LoVo (cell line): ENCODE measurements around the gene SYT9.

ENCODE experiments used
- DNase-seq: peaks from one replicate; pipeline ENCODE4 v3.0.0-alpha.2; 2016; ENCODE audit warnings: low spot score

SYT9 gene, protein sequence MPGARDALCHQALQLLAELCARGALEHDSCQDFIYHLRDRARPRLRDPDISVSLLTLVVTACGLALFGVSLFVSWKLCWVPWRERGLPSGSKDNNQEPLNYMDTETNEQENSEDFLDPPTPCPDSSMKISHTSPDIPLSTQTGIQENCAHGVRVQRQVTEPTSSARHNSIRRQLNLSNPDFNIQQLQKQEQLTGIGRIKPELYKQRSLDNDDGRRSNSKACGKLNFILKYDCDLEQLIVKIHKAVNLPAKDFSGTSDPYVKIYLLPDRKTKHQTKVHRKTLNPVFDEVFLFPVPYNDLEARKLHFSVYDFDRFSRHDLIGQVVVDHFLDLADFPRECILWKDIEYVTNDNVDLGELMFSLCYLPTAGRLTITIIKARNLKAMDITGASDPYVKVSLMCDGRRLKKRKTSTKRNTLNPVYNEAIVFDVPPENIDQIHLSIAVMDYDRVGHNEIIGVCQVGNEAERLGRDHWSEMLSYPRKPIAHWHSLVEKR

GRCh38 chr11:7251836-7252682 is at the start of gene SYT9:
SYT9 (plus strand) TSS chr11:7251904; CDS start chr11:7252187, 283 bp downstream.
- no peak for DNase-seq

DNA sequence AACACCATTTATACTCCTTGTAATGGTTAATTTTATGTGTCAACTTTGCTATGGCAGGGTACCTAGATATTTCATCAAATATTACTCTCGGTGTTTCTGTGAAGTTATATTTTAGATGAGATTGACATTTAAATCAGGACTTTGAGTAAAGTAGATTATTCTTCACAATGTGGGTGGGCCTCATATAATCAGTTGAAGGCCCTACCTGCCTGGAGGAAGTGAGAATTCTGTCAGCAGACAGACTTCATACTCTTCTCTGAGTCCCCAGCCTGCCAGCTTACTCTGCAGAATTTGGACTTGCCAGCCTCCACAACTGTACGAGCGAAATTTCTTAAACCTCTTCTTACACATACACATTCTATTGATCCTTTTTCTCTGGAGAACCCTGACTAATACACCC is 49.3 kb upstream of the SYT9 start:
- no peak for DNase-seq

- DNase-seq, result no peak
Observed at GRCh38 chr11:7204778-7205177, 46.9 kb upstream of the SYT9 start.

- no peak for DNase-seq
Observed at GRCh38 chr11:7208391-7208790, 43.3 kb upstream of the SYT9 start.

DNA sequence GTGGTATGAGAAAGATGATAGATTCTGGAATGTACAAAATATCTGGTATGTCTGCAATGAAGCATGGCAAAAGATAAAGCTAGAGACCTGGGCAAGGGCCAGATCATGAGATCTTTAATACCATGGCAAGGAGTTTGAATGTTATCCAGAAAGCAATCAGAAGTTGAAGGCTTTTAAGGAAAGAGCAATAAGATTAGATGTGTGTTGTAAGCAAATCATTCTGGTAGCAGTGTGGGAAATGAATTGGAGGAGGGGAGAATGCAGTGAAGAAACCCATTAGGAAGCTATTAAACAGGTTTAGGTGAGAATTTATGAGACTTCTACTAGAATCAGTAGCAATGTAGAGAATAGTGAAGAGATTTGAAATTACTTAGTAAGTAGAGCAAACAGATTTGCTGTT is 32.2 kb upstream of the SYT9 start:
- DNase-seq, result no peak

DNA sequence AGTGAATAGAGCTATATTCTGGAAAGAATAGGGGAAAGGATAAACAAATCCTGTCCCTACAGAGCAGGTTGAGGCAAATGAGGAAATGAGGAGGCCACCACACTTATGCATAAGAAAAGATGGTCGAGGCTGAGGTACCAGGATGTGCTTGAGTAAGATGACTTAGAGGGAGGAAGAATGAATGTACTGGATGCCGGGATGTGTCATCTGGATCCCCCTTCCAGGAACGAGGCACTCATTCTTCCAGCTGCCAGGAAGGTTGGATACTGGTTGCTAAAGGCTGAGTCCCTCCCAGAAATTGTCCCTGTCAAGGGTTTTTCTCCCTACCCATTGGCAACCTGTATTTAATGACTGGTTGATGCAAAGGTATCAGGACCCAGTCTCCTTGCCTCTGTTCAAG is 31.1 kb upstream of the SYT9 start:
- DNase-seq, result no peak

DNA sequence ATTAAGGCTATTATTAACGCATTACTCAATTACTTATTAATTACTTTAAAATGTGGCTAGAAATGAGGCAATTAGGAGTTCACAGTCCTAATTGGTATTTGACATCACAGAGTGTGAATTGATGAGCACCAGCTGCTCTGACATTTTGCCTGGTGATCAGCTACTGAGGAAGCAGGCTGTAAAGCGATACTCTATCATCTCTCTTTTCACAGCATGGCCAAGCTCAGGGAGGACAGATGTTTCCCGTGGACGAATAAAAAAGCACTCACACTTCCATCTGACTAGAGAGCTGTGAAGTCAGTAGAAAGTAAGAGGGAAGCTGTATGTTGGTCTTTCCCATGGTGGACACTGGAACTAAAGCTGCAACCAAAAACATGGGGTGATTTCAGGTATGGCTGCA is 29.1 kb upstream of the SYT9 start:
- no peak for DNase-seq

GRCh38 chr11:7239877-7240276 is 11.8 kb upstream of the SYT9 start:
- no peak for DNase-seq

GRCh38 chr11:7245341-7245740 is 6.4 kb upstream of the SYT9 start:
- no peak for DNase-seq

- no peak for DNase-seq
Observed at GRCh38 chr11:7246179-7246578, 5.5 kb upstream of the SYT9 start.

DNA sequence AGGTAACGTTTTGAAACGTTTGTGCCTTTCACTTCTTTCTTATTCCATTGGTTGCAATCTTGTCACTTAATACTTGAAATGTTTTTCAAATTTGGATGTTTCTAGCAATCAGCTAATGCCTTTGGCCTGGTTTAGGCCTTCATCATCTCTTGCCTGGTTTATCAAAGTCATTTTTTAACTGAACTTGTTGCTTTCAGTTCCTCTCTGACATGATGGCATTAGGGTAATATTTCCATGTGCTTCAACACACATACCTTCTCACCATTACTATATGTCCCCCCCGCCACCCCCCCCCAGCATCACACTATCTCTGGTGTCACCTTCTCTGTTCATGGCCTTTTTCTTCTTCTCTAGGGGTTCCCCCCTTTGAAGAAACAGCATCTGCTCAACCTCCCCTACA is 1.5 kb upstream of the SYT9 start:
- no peak for DNase-seq

- no peak for DNase-seq
Observed at GRCh38 chr11:7251487-7251835, 243 bp upstream of the SYT9 start.

DNA sequence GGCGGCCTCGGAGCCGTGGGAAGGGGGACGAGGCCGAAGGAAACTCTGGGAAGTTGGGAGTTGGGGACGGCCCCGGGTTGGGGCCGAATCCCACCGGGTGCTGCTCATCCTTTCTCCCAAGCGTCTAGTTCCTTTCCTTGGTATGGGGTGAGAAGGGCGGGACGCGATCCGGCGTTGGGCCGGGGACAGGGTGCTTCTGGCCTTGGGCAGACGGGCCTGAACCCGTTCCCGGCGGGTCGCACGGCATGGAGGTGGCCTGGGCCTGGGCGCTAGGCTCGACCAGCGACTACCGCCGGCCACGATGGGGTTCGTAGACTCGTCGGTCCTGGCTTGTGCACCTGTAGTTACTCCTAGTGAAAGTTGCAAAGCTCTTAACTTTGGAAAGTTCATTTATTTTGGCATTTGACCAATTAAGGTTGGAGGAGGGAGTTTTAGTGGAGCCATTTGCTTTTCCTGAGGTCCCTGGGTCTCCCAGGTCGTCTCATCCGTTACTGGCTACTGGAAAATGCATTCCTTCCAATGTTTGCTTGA is 1.0 kb downstream of the SYT9 start:
- DNase-seq, result no peak

DNA sequence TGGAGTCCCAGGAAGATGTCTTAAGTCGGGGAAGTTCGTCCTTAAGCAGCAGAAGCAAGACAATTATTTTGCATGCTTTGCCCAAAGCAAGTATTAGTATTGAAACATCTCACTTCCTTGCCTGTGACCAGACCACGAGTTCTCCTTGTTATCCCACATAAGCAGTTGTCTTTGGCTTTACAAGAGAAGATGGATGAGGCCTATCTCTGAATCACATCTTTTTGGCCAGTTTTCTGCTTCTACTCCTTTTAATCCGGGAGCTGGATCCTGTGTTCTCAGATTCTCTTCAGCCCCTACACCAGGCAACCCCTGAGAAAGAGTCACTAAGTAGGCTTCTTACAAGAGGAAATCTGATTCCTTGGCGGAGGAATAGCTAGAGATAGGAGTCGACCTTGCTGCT is 2.1 kb downstream of the SYT9 start:
- DNase-seq, result no peak

DNA sequence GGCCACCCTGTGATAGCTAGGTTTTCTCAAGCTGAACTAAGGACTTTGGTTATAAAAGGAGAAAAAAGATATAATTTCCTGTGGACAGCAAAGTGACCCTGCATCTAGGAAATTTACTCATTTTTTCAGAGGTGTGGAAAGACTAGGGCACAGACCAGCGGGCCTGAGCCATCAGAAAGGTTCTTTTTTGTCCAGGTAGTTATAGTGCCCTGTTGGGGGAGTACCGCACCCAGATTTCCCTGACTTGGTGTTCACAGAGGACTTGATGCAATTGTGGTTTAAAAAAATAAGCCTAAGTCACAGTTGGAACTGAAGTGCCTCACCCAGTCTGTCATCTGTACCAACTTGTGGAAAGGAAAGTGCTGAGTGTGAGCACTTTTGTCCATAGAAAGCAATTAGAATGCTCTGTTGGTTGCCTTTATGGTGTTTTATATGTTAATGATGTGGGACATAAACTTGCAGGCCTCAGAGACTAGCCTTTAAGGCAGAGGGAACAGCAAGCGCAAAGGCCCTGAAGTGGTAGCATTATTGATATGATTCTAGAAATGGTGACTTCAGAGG is 3.1 kb downstream of the SYT9 start:
- DNase-seq, result no peak

GRCh38 chr11:7256943-7257342 is 5.2 kb downstream of the SYT9 start:
- DNase-seq, result no peak

DNA sequence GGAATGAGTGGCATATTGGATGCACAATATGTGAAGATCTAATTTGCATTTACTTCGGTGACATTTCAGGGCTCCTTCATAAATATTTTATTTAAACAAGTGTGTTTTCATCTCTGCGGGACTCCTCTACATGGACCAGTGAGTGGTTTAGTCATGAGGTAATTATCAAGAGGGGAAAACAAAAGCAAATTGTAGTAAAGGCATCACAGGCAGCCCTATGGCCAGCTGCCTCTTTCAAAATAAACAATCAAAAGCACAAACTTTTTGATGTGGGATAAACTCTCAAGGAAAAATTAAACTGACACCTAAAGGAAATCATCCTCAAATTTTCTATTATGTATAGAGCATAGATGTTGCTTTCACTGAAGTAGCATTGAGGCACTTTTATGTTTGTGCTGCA is 6.0 kb downstream of the SYT9 start:
- DNase-seq, result no peak

GRCh38 chr11:7261578-7261977 is 9.9 kb downstream of the SYT9 start:
- DNase-seq, result no peak

GRCh38 chr11:7262672-7263071 is 11.0 kb downstream of the SYT9 start:
- no peak for DNase-seq

DNA sequence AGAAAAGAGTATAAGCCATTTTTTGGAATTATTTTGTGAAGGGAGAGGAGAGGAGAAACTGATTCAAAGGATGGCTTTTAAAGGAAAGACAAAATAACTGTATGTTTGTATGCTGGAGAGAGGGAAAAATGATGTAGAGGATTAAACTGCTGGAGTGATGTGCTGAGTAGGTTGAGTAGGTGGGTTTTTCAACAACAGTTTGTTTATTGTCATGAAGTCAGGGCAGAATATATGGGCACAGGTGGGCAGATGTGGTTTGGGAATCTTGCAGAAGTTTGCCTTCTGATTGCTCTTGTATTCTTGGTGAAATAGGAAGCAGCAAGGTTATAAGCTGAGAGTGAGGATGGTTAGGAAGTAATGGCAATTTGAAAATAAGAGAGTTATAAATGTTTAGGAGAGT is 12.1 kb downstream of the SYT9 start:
- DNase-seq, result no peak

- no peak for DNase-seq
Observed at GRCh38 chr11:7268758-7269157, 17.1 kb downstream of the SYT9 start.

- no peak for DNase-seq
Observed at GRCh38 chr11:7270233-7270865, 18.6 kb downstream of the SYT9 start.
